ENCODE results near the gene TMPRSS15.

DNA sequence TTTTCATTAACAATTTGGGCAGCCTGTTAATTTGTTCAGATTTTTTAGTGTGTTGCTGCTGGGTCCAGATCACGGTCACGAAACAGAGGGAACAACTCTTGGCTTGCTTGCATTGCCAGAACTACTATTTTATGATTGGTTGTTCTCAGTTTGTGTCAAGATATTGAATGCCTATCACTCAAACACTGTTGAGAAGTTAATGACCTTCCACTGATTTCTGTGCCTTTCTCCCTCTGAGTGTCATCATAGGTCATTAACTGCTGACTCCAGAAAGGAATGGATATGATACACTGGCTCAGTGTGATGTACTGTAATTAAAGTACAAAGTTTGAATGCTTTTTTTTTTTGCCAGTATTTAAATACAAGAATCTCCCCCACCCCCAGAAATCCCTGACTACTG, 149.8 kb downstream of the TMPRSS15 start:
- TF ChIP-seq, protein P1, sequence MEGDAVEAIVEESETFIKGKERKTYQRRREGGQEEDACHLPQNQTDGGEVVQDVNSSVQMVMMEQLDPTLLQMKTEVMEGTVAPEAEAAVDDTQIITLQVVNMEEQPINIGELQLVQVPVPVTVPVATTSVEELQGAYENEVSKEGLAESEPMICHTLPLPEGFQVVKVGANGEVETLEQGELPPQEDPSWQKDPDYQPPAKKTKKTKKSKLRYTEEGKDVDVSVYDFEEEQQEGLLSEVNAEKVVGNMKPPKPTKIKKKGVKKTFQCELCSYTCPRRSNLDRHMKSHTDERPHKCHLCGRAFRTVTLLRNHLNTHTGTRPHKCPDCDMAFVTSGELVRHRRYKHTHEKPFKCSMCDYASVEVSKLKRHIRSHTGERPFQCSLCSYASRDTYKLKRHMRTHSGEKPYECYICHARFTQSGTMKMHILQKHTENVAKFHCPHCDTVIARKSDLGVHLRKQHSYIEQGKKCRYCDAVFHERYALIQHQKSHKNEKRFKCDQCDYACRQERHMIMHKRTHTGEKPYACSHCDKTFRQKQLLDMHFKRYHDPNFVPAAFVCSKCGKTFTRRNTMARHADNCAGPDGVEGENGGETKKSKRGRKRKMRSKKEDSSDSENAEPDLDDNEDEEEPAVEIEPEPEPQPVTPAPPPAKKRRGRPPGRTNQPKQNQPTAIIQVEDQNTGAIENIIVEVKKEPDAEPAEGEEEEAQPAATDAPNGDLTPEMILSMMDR (IDR thresholded peaks at IDR 0.05; ENCODE audit: low read length) = no peak
- TF ChIP-seq EZH2 (IDR thresholded peaks at IDR 0.05; ENCODE audit: borderline replicate concordance, low read length) = no peak

Data from OCI-LY1 (cell line).